Liver (tissue), 9 donors: ENCODE measurements around the gene ADNP2. TPM values are rescaled to one million over a fixed set of nuclear protein-coding genes. Genes with fewer than 3 reads are reported as not detected.

ENCODE experiments used
- DNase-seq: peaks from one replicate; pipeline ENCODE4 v3.0.0-alpha.2; 2017; ENCODE audit warnings: low spot score
- H3K27ac ChIP-seq, 2 donors: one replicate each; pipeline ENCODE4 v1.7.0; 2013; ENCODE audit warnings: inconsistent platforms in 2 of 2, low read length in 2 of 2, control low read depth in 1 of 2, low read depth in 1 of 2, mild to moderate bottlenecking in 1 of 2
- H3K27me3 ChIP-seq, 4 donors: one replicate each; pipeline versions ENCODE4 v1.6.1 to v1.7.0; 2013; ENCODE audit warnings: low read length in 3 of 4, inconsistent platforms in 1 of 4, mild to moderate bottlenecking in 1 of 4, moderate library complexity in 1 of 4; ENCODE audit not compliant: control insufficient read depth in 4 of 4, insufficient read depth in 4 of 4
- H3K36me3 ChIP-seq, 4 donors: one replicate each; pipeline versions ENCODE4 v1.6.1 to v1.7.0; 2013; ENCODE audit warnings: low read length in 3 of 4, mild to moderate bottlenecking in 3 of 4, low read depth in 1 of 4, moderate library complexity in 1 of 4; ENCODE audit not compliant: control insufficient read depth in 4 of 4, insufficient read depth in 3 of 4
- H3K4me1 ChIP-seq, 4 donors: one replicate each; pipeline versions ENCODE4 v1.6.1 to v1.7.0; 2013; ENCODE audit warnings: low read length in 3 of 4, mild to moderate bottlenecking in 3 of 4, moderate library complexity in 1 of 4; ENCODE audit not compliant: control insufficient read depth in 4 of 4, insufficient read depth in 4 of 4
- H3K4me3 ChIP-seq, 3 donors: one replicate each; pipeline versions ENCODE4 v1.6.1 to v1.7.0; 2013; ENCODE audit warnings: low read length in 3 of 3, control low read depth in 1 of 3, low read depth in 1 of 3, mild to moderate bottlenecking in 1 of 3
- H3K9ac ChIP-seq, 2 donors: one replicate each; pipeline ENCODE4 v1.7.0; 2013; ENCODE audit warnings: low read length in 2 of 2, mild to moderate bottlenecking in 2 of 2, moderate library complexity in 2 of 2, control low read depth in 1 of 2, low read depth in 1 of 2
- H3K9me3 ChIP-seq, 4 donors: one replicate each; pipeline versions ENCODE4 v1.6.1 to v1.7.0; 2013; ENCODE audit warnings: low read length in 3 of 4; ENCODE audit not compliant: control insufficient read depth in 4 of 4
- ATF3 ChIP-seq: IDR thresholded peaks from 2 replicates; pipeline ENCODE4 v1.6.1; 2016; ENCODE audit warnings: antibody characterized with exemption
- CTCF ChIP-seq: fragments of 150-350 bp; IDR thresholded peaks from 2 replicates; pipeline ENCODE4 v1.5.1; 2017; ENCODE audit warnings: improper control_type of control experiment, low read depth, low read length; ENCODE audit not compliant: missing input control
- FOXA1 ChIP-seq: IDR thresholded peaks from 2 replicates; pipeline ENCODE4 v1.6.1; 2016; ENCODE audit warnings: antibody characterized with exemption
- GABPA ChIP-seq, 2 donors: IDR thresholded peaks in 1 of 2; conservative IDR thresholded peaks in 1 of 2; 2 replicates each; pipeline ENCODE4 v1.6.1; 2016; ENCODE audit warnings: antibody characterized with exemption in 2 of 2, mild to moderate bottlenecking in 1 of 2, moderate library complexity in 1 of 2
- HNF4G ChIP-seq: IDR thresholded peaks from 2 replicates; pipeline ENCODE4 v1.6.1; 2016; ENCODE audit warnings: antibody characterized with exemption
- MAX ChIP-seq: IDR thresholded peaks from 2 replicates; pipeline ENCODE4 v1.6.1; 2016; ENCODE audit warnings: antibody characterized with exemption
- NR2F2 ChIP-seq: IDR thresholded peaks from 2 replicates; pipeline ENCODE4 v1.6.1; 2016; ENCODE audit warnings: antibody characterized with exemption
- RAD21 ChIP-seq, 2 donors: IDR thresholded peaks; 2 replicates each; pipeline ENCODE4 v1.6.1; 2016; ENCODE audit warnings: antibody characterized with exemption in 2 of 2, mild to moderate bottlenecking in 2 of 2
- YY1 ChIP-seq: IDR thresholded peaks from 2 replicates; pipeline ENCODE4 v1.6.1; 2016; ENCODE audit warnings: antibody characterized with exemption, mild to moderate bottlenecking
- ZBTB33 ChIP-seq: IDR thresholded peaks from 2 replicates; pipeline ENCODE4 v1.6.1; 2016; ENCODE audit warnings: antibody characterized with exemption
- WGBS: extraction: QIAGEN DNeasy Blood & Tissue Kit; methylation state at CpG from one replicate; pipeline ENCODE4 v1.1.7; 2013; 5-methylcytosine and 5-hydroxymethylcytosine counted together
- polyA plus RNA-seq, 2 donors: library from polyadenylated mRNA; stranded (reverse) in 1 of 2; unstranded in 1 of 2; fragments of 200-250 nt in 1 of 2; fragments of >200 nt in 1 of 2; fragmentation: Nextera tagmentation in 1 of 2; extraction: Ambion mirVana in 1 of 2; gene quantifications; one replicate each; pipeline versions ENCODE4 v1.2.1 to v1.2.3, GENCODE V29; 2013 to 2015
- total RNA-seq, 2 donors: library from RNA; depleted of rRNA; stranded (reverse); fragments of >200 nt; gene quantifications; one replicate each; pipeline ENCODE4 v1.2.3, GENCODE V29; 2014
- TF ChIP-seq, protein P1 (sequence below): IDR thresholded peaks from 2 replicates; pipeline ENCODE4 v1.6.1; 2016; ENCODE audit warnings: antibody characterized with exemption, mild to moderate bottlenecking
- donor health status: healthy.
- donor health status: healthy.
- donor health status: healthy.
- donor health status: healthy.
- donor health status: healthy.

Gene ADNP2
- total and polyA plus RNA-seq, 4 donors, result 2.7 to 9.9 (median 6.4) TPM

DNA sequence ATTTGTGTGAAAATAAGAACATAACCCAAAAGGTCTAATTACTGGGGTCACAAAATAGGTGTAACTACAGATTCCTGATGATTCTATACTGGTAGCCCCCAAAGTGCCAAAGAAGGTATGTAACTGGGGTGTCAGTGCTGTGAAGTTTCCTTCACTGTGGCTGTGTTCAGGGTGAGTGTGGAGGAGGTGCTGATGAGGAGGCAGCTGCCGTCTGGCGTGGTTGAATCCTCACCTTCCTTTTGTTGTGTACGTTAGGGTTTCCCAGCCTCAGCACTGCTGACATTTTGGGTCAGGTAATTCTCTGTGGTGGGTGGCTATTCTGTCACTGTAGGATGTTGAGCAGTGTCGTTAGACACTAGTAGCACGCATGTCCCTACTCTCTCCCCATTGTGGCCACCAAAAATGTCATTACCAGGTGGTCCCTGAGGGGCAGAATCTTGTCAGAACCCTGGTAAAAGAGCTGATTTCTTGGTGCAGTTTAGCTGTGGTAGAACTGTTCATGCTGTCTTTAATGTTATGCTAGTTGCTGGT, 31.5 kb downstream of the ADNP2 start:
- TF ChIP-seq NR2F2 (no peak), RAD21 (IDR thresholded peaks at IDR 0.05) (no peak), MAX (no peak), ZBTB33 (no peak), GABPA (IDR thresholded peaks at IDR 0.05 in 1 of 2, conservative IDR thresholded peaks at IDR 0.05 in 1 of 2) (no peak), CTCF (no peak), FOXA1 (no peak), ATF3 (no peak)
- TF ChIP-seq, protein P1, sequence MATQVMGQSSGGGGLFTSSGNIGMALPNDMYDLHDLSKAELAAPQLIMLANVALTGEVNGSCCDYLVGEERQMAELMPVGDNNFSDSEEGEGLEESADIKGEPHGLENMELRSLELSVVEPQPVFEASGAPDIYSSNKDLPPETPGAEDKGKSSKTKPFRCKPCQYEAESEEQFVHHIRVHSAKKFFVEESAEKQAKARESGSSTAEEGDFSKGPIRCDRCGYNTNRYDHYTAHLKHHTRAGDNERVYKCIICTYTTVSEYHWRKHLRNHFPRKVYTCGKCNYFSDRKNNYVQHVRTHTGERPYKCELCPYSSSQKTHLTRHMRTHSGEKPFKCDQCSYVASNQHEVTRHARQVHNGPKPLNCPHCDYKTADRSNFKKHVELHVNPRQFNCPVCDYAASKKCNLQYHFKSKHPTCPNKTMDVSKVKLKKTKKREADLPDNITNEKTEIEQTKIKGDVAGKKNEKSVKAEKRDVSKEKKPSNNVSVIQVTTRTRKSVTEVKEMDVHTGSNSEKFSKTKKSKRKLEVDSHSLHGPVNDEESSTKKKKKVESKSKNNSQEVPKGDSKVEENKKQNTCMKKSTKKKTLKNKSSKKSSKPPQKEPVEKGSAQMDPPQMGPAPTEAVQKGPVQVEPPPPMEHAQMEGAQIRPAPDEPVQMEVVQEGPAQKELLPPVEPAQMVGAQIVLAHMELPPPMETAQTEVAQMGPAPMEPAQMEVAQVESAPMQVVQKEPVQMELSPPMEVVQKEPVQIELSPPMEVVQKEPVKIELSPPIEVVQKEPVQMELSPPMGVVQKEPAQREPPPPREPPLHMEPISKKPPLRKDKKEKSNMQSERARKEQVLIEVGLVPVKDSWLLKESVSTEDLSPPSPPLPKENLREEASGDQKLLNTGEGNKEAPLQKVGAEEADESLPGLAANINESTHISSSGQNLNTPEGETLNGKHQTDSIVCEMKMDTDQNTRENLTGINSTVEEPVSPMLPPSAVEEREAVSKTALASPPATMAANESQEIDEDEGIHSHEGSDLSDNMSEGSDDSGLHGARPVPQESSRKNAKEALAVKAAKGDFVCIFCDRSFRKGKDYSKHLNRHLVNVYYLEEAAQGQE, result no peak
- no peak overlapping the region for H3K4me3 ChIP-seq
- no peak for DNase-seq
- peaks cover 15 to 27% (median 22%) of the 10 kb centered on the region in 4 donors for H3K36me3 ChIP-seq
- WGBS, result 93% methylated on average over 5 of the region's 5 CpGs
- no peak overlapping the region for H3K9ac ChIP-seq
- H3K4me1 ChIP-seq, result peaks cover 0 to 5% (median 2%) of the 10 kb centered on the region in 4 donors
- H3K27ac ChIP-seq, result no peak overlapping the region
- H3K27me3 ChIP-seq, result no peaks in the 10 kb centered on the region
- H3K9me3 ChIP-seq, result no peaks in the 10 kb centered on the region

GRCh38 chr18:80143881-80144280, 34.8 kb downstream of the ADNP2 start:
- H3K4me1 ChIP-seq, result peaks cover 0 to 16% (median 7%) of the 10 kb centered on the region in 4 donors
- 70% methylated on average over 2 of the region's 2 CpGs for WGBS
- TF ChIP-seq MAX (no peak), ZBTB33 (no peak), FOXA1 (no peak), YY1 (no peak), NR2F2 (no peak), HNF4G (no peak)
- TF ChIP-seq, protein P1, result no peak

More at GRCh38 chr18:80143881-80144280, 34.8 kb downstream of the ADNP2 start:
- H3K9me3 ChIP-seq, result no peaks in the 10 kb centered on the region
- H3K27me3 ChIP-seq, result no peaks in the 10 kb centered on the region
- H3K36me3 ChIP-seq, result peaks cover 0 to 8% (median 0%) of the 10 kb centered on the region in 4 donors
- no peak overlapping the region for H3K27ac ChIP-seq
- no peak overlapping the region for H3K4me3 ChIP-seq
- DNase-seq, result no peak
- no peak overlapping the region for H3K9ac ChIP-seq
